ENCODE results near the gene PPARA.

PPARA gene

DNA sequence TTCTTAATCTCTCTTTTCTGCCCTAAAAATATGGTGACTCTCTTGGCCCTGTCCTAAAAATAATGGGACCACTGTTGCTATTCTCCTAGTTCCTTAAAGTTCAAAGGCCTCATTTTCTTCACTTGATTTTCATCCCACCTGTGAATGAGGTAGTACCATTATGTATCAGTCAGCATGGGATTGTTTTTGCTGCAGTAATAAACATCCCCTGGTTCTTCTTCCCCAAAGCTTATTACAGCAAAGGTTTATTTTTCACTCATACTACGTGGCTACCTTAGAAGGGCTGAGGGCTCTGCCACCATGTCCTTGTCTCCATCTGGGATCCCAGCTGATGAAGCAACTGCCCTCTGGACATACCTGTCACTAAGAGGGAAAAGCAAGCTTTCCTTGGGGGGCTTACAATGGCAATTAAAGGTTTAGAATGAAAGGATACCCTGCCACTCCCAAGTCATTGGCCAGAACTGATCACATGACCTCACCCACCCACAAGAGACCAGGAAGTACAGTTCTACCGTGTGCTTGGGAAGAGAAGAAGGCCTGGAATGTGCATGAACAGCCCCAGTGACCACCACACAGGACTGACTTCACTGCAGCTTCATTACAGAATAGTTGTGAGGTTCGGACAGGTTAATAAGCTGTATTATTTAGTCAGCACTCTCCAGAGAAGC lies 125.3 kb downstream of the PPARA start:
- Histone ChIP-seq H3K9ac (ENCODE audit: low read length) (no peak overlapping the region), H3K4me3 (ENCODE audit: low read length) (no peak overlapping the region), H3K9me3 (ENCODE audit: control insufficient read depth, low read length) (no peaks in the 10 kb centered on the region), H3K36me3 (ENCODE audit: control insufficient read depth, insufficient read depth, low read length, severe bottlenecking) (peaks cover 84% of the 10 kb centered on the region), H3K27me3 (replicated peaks; ENCODE audit: control insufficient read depth, insufficient read depth, low read length) (no peaks in the 10 kb centered on the region), H3K4me1 (ENCODE audit: control insufficient read depth, insufficient read depth, low read length) (no peaks in the 10 kb centered on the region)
- no peak for DNase-seq (ENCODE audit: low read depth)

DNA sequence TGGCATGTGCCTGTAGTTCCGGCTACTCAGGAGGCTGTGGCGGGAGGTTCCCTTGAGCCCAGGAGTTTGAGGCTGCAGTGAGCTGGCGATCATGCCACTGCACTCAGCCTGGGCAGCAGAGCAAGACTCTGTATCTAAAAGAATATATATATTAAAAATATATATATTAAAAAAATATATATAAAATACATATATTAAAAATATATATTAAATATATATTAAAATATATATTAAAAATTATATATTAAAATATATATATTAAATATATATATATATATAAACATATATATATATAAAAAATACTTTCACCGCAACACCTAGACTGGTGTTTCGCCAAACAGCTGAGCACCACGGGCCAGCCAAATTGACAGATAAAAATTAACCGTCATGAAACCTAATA lies 126.2 kb downstream of the PPARA start:
- Histone ChIP-seq H3K4me1 (ENCODE audit: control insufficient read depth, insufficient read depth, low read length) (no peaks in the 10 kb centered on the region), H3K9ac (ENCODE audit: low read length) (no peak overlapping the region), H3K27me3 (replicated peaks; ENCODE audit: control insufficient read depth, insufficient read depth, low read length) (no peaks in the 10 kb centered on the region), H3K36me3 (ENCODE audit: control insufficient read depth, insufficient read depth, low read length, severe bottlenecking) (peaks cover 93% of the 10 kb centered on the region), H3K9me3 (ENCODE audit: control insufficient read depth, low read length) (no peaks in the 10 kb centered on the region), H3K4me3 (ENCODE audit: low read length) (no peak overlapping the region)
- DNase-seq (ENCODE audit: low read depth): no peak

DNA sequence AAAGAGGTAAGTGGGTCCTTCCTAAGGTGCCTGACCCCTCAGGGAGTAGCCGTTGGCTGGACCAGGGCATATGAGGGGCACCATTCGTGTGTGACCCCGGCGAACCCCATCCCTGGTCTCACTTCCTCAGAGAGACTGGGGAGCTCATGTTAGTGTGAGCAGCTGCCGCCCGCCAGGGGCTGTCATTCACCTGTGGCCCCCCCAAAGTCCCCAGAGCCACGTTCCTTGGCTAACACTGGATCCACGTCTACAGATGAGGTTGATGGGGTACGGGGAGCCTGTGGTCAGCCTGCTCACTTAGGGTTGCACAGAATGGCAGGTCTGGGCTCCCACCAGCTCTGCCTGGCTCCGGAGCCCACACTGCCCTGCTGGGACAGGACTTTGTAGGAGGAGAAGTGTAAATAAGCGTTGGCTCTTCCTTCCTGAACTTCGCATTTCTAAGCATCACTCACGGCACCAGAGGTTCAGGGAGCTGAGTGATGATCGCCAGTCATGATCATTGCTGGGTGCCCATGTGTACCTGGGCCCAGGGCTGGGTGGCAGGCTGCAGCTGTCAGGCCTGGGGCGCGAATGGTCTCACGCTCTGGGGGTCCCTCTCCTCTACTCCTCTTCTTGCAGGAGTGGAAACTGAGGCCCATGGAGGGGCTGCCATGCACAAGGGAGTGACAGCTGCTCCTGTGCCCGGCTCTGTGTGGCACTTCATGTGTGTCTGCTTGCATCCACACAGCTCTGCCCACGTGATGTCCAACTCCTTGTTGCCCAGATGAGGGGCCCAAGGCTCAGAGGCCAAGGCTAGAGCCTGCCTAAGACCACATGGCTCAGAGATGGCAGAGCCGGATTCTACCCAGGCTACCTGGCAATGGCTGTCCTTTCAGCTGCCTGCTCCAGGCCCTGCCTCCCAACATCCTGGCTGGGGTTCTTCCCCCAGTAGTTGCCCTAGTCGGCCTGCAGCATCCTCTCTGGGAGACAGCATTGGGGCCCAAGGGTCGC lies 128.6 kb downstream of the PPARA start:
- H3K9me3 ChIP-seq (ENCODE audit: control insufficient read depth, low read length): no peaks in the 10 kb centered on the region
- H3K9ac ChIP-seq (ENCODE audit: low read length): no peak overlapping the region
- H3K36me3 ChIP-seq (ENCODE audit: control insufficient read depth, insufficient read depth, low read length, severe bottlenecking): peaks cover 84% of the 10 kb centered on the region
- no peak overlapping the region for H3K4me3 ChIP-seq (ENCODE audit: low read length)
- no peaks in the 10 kb centered on the region for H3K4me1 ChIP-seq (ENCODE audit: control insufficient read depth, insufficient read depth, low read length)
- DNase-seq (ENCODE audit: low read depth): no peak
- H3K27me3 ChIP-seq (replicated peaks; ENCODE audit: control insufficient read depth, insufficient read depth, low read length): no peaks in the 10 kb centered on the region

DNA sequence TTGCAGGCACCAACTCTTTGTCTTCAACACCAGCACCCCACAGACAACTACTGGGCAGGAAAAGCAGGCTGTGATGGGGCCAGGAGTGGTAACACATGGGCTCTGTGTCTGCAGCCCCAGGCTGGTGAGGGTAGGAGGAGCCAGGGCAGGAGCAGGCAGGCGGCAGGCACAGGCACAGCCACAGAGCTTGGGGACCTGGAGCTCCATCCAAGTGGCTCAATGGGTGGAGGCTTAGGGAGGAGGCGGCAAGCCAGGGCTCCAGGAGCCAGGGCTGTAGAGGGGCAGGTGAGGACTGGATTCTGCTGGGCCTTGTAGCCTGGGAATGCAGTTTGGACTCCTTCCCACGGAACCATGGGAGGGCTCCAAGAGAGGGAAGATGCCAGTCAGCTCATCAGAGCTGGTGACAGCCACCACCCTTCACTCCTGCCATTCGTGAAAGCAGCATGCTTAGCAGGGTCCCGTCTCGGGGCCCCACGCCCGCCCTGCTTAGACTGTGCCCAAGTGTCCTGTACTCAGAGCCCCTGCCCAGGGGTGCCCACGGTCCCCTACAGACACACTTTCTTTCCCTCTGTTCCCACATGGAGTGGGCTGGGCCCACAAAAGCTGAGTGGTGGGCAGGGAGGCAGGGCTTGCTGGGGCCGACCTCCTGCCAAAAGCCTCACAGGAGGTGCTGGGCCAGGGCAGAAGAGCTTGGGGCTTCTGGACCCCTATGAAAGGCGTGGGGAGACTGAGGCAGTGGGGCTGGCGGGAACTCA lies 129.9 kb downstream of the PPARA start:
- H3K9ac ChIP-seq (ENCODE audit: low read length): no peak overlapping the region
- H3K27me3 ChIP-seq (replicated peaks; ENCODE audit: control insufficient read depth, insufficient read depth, low read length): no peaks in the 10 kb centered on the region
- no peaks in the 10 kb centered on the region for H3K9me3 ChIP-seq (ENCODE audit: control insufficient read depth, low read length)
- no peak for DNase-seq (ENCODE audit: low read depth)
- peaks cover 86% of the 10 kb centered on the region for H3K36me3 ChIP-seq (ENCODE audit: control insufficient read depth, insufficient read depth, low read length, severe bottlenecking)
- H3K4me1 ChIP-seq (ENCODE audit: control insufficient read depth, insufficient read depth, low read length): peaks cover 7% of the 10 kb centered on the region
- no peak overlapping the region for H3K4me3 ChIP-seq (ENCODE audit: low read length)

DNA sequence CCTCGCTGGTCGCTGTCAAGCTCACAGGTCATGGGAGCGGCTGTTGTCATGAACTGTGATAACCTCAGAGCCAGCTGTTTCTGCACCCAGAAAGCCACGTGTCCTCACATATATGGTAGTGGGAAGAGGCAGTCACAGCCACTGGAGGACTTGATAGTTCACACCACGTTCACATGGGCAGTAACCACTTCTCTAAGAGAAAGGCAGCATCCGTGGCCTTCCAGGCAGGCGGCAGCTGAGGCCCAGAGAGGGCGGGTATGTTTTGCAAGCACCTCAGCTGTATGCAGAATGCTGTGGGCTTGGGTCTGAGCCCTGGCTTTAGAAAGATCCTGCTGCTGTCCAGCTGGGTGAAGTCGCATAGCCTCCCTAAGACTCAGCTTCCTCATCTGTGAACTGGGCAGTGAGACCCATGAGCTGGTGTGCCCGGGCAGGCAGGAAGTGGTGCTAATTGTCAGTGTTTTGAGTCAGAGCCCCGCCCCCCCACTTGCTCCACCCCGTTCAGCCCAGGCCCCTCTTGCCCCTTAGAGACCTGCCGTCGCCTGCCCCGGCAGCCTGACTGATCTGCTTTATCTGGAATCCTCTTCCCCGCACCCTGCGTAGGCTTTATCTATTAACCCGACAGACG lies 130.8 kb downstream of the PPARA start:
- Histone ChIP-seq H3K27me3 (replicated peaks; ENCODE audit: control insufficient read depth, insufficient read depth, low read length) (no peaks in the 10 kb centered on the region), H3K9ac (ENCODE audit: low read length) (no peak overlapping the region), H3K9me3 (ENCODE audit: control insufficient read depth, low read length) (no peaks in the 10 kb centered on the region), H3K4me3 (ENCODE audit: low read length) (no peak overlapping the region), H3K36me3 (ENCODE audit: control insufficient read depth, insufficient read depth, low read length, severe bottlenecking) (peaks cover 86% of the 10 kb centered on the region), H3K4me1 (ENCODE audit: control insufficient read depth, insufficient read depth, low read length) (peaks cover 7% of the 10 kb centered on the region)
- DNase-seq (ENCODE audit: low read depth): no peak

DNA sequence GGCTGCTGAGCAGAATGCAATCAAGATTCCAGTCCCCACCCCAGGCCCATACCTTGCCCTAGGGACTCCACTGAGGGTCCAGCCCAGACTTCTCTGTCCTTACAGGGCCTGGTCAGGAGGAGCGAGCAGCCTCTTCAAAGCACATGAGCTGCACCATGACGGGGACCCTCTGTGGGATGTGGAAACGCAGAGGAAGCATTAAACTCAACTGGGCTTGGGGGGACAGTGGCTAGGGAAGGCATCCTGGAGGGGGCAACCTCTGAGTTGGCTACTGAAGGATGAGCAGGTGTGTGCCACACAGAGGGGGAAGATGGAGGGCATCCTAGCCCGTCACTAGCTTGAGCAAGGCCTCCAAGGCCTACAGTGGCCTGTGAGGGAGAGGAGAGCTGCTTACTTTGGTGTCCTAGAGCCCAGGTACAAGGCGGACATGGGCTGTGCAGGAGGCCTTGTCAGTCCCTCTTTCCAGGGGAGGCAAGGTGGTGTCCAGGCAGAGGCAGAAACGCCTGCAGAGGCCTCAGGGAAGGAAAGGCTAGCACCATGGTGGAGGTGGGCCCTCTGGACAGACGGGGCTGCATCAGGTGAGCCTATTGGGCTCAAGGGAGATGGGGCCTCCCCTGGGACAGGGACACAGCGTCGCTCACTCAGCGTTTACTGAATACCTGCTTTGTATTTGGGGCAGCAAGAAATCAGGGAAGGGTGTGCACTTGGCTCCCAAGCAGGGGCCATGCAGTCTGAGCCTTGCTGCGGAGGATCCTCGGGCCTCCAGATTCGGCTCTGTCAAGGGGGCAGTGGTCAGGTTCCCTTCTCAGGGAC lies 131.7 kb downstream of the PPARA start:
- H3K4me1 ChIP-seq (ENCODE audit: control insufficient read depth, insufficient read depth, low read length): peaks cover 7% of the 10 kb centered on the region
- no peaks in the 10 kb centered on the region for H3K27me3 ChIP-seq (replicated peaks; ENCODE audit: control insufficient read depth, insufficient read depth, low read length)
- H3K9me3 ChIP-seq (ENCODE audit: control insufficient read depth, low read length): no peaks in the 10 kb centered on the region
- no peak overlapping the region for H3K4me3 ChIP-seq (ENCODE audit: low read length)
- H3K36me3 ChIP-seq (ENCODE audit: control insufficient read depth, insufficient read depth, low read length, severe bottlenecking): peaks cover 89% of the 10 kb centered on the region
- DNase-seq (ENCODE audit: low read depth): no peak
- no peak overlapping the region for H3K9ac ChIP-seq (ENCODE audit: low read length)

DNA sequence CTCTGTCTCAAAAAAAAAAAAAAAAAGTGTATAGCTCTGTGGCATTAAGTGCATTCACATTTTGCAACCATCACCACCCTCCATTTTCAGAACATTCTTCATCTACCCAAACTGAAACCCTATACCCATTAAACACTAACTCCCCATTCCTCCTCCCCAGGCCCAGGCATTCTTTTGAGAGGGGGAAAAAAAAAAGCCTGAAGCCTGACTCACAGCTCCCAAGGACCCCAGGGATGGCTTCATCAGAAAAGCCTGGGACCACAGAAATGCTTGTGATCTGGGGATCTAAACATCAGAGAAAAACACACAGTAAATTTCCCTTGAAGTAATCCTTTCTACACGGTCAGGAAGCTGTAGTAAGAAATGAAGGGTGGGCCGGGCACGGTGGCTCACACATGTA lies 135.7 kb downstream of the PPARA start:
- Histone ChIP-seq H3K4me1 (ENCODE audit: control insufficient read depth, insufficient read depth, low read length) (peaks cover 7% of the 10 kb centered on the region), H3K4me3 (ENCODE audit: low read length) (no peak overlapping the region), H3K9me3 (ENCODE audit: control insufficient read depth, low read length) (no peaks in the 10 kb centered on the region), H3K27me3 (replicated peaks; ENCODE audit: control insufficient read depth, insufficient read depth, low read length) (no peaks in the 10 kb centered on the region), H3K36me3 (ENCODE audit: control insufficient read depth, insufficient read depth, low read length, severe bottlenecking) (peaks cover 90% of the 10 kb centered on the region), H3K9ac (ENCODE audit: low read length) (no peak overlapping the region)
- DNase-seq (ENCODE audit: low read depth): peak; percentile 63

DNA sequence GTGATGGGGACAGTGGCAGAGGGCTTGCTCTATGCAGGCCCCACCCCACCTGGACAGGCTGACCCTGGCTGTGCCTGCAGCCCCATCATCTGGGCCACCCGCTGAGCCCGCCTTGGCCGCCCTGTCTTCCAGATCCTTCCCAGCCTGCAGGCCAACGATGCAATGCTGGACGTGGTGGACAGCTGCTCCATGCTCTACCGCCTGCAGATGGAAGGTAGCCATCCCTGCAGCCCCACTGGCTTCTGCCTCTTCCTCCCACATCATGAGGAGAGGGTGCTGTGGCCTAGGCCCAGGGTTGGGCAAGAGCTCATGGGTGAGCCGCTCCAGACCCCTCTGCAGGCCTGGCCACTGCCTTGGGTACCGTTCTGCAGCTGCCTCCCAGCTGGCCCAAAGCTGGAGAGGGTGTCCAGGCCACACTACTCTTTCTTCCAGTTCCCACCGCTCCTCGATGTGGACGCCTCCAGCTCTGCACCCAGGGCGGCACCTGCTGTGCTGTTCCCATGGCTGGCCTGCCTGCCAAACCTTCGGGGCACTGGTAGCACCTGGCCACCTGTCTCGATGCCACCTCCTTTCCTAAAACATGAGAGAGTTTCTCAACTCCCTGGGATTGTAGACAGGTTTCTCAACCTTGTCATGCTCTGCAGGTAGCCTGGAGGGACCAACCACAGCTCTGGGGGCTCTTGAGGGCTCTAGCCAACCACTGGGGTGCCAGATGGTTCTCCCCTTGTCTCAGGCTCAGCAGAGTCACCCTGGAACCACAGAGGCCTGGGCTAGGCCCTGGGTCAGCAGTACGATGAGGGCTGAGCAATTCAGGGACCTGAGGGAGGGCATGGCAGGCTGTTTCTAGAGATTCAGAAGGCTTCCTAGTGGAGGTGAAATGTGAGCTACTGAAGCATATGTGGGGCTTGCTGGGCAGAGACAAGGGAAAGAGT lies 136.9 kb downstream of the PPARA start:
- peaks cover 86% of the 10 kb centered on the region for H3K36me3 ChIP-seq (ENCODE audit: control insufficient read depth, insufficient read depth, low read length, severe bottlenecking)
- peaks cover 7% of the 10 kb centered on the region for H3K4me1 ChIP-seq (ENCODE audit: control insufficient read depth, insufficient read depth, low read length)
- no peak for DNase-seq (ENCODE audit: low read depth)
- no peaks in the 10 kb centered on the region for H3K27me3 ChIP-seq (replicated peaks; ENCODE audit: control insufficient read depth, insufficient read depth, low read length)
- H3K4me3 ChIP-seq (ENCODE audit: low read length): no peak overlapping the region
- H3K9me3 ChIP-seq (ENCODE audit: control insufficient read depth, low read length): no peaks in the 10 kb centered on the region
- no peak overlapping the region for H3K9ac ChIP-seq (ENCODE audit: low read length)

DNA sequence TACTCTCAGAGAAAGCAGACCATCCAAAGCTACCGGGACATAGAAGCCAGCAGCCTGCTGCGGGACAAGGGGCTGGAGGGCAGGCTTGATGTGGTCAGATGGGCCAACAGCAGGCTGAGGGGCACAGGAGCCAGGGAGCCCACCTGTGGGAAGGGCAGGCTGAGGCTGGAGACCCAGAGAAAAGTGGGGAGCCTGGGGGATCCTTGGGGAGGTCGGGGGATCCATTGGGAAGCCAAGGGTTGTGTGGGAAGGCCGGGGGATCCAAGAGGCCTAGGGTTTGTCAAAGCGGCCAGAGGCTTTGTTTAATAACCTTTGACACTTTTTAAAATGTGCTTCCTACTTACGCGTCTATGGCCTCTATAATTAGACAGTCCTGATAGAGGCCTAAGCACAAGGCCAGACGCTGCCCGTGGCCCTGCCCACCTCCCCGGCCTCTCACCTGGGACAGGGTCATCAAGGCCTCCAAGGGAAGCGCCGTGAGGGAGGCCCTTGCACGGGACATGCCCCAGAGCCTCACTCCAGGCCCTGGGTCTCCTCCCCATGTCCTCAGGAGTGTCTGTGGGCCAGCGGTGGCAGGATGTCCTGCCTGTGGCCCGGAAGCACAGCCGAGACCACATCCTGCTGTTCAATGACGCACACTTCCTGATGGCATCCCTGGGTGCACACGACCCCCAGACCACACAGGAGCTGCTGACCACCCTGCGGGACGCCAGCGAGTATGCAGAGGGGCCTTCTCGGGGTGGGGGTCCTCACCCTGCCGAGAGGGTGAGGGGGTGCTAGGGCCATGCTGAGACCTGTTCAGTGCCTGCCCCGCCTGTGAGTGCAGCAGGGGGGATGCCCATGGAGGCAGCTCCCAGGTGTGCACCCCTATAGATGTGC lies 137.8 kb downstream of the PPARA start:
- Histone ChIP-seq H3K9me3 (ENCODE audit: control insufficient read depth, low read length) (no peaks in the 10 kb centered on the region), H3K36me3 (ENCODE audit: control insufficient read depth, insufficient read depth, low read length, severe bottlenecking) (peaks cover 90% of the 10 kb centered on the region), H3K4me1 (ENCODE audit: control insufficient read depth, insufficient read depth, low read length) (peaks cover 7% of the 10 kb centered on the region), H3K4me3 (ENCODE audit: low read length) (no peak overlapping the region), H3K9ac (ENCODE audit: low read length) (no peak overlapping the region), H3K27me3 (replicated peaks; ENCODE audit: control insufficient read depth, insufficient read depth, low read length) (no peaks in the 10 kb centered on the region)
- DNase-seq (ENCODE audit: low read depth): no peak
